ENCODE results near the gene GTPBP6. TPM values are rescaled to one million over a fixed set of nuclear protein-coding genes. Genes with fewer than 3 reads are reported as not detected.

Gene GTPBP6
- total RNA-seq, 1 donor from 2014 or later: 68.2 TPM

- no peak for DNase-seq (ENCODE audit: low read depth)
- FAIRE-seq: no peak
- TF ChIP-seq, protein P1, sequence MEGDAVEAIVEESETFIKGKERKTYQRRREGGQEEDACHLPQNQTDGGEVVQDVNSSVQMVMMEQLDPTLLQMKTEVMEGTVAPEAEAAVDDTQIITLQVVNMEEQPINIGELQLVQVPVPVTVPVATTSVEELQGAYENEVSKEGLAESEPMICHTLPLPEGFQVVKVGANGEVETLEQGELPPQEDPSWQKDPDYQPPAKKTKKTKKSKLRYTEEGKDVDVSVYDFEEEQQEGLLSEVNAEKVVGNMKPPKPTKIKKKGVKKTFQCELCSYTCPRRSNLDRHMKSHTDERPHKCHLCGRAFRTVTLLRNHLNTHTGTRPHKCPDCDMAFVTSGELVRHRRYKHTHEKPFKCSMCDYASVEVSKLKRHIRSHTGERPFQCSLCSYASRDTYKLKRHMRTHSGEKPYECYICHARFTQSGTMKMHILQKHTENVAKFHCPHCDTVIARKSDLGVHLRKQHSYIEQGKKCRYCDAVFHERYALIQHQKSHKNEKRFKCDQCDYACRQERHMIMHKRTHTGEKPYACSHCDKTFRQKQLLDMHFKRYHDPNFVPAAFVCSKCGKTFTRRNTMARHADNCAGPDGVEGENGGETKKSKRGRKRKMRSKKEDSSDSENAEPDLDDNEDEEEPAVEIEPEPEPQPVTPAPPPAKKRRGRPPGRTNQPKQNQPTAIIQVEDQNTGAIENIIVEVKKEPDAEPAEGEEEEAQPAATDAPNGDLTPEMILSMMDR (IDR thresholded peaks at IDR 0.05; ENCODE audit: insufficient read depth, low read length, severe bottlenecking): no peak
- no peaks in the 10 kb centered on the region for H3K27me3 ChIP-seq (ENCODE audit: control insufficient read depth, insufficient read depth, low read length)
- no peaks in the 10 kb centered on the region for H3K36me3 ChIP-seq (ENCODE audit: control insufficient read depth, insufficient read depth, low read length)
- H3K4me3 ChIP-seq (ENCODE audit: low read depth, low read length): no peak overlapping the region
Observed at GRCh38 chrX:338836-339400, 20.3 kb upstream of the GTPBP6 start.

DNA sequence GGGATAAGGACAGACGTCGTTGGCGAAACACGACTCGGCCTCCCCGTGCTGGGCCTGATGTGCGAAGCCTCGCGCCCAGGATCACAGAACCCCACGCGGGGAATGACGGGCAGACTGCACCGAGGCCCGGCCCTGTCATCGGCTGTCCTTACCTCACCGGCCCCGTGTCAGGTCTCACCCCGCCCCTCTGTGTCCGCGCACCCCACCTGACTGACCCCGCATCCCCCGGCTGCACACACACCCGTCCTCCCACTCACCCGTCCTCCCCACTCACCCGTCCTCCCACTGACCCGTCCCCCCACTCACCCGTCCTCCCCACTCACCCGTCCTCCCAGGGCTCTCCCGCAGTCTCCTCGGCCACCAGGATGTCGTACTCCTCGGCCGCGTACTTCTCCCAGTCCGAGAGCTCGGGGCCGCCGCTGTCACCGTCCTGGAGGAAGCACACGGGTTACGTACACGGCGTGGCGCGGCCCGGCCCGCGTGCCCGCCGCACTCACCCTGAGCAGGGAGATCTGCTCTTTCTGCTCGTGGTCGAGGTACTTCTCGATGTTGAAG, 19.8 kb upstream of the GTPBP6 start:
- no peaks in the 10 kb centered on the region for H3K27me3 ChIP-seq (ENCODE audit: control insufficient read depth, insufficient read depth, low read length)
- DNase-seq (ENCODE audit: low read depth): no peak
- TF ChIP-seq, protein P1 (IDR thresholded peaks at IDR 0.05; ENCODE audit: insufficient read depth, low read length, severe bottlenecking): no peak
- FAIRE-seq: no peak
- no peaks in the 10 kb centered on the region for H3K36me3 ChIP-seq (ENCODE audit: control insufficient read depth, insufficient read depth, low read length)
- no peak overlapping the region for H3K4me3 ChIP-seq (ENCODE audit: low read depth, low read length)

DNA sequence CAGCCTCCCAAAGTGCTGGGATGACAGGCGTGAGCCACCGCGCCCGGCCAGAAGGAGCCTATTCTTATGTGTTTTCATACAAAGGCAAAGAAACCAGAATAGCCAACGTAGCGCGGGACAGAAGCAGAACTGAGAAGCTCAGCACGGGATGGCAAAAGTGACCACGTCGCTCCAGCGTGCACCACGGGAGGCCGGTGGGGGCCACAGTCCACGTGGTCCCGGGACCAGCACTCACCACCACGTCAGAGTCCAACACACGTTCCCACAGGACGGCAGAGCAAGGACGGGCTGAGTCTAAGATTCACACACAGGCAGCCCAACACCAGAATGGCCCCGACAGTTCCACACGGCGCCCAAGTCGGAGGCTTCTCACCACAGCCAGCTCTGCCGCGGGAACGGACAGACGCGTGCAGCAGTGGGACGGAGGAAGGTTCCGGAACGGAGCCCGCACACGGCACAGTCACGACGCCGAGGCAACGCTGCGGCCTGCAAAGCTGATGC, 18.8 kb upstream of the GTPBP6 start:
- Histone ChIP-seq H3K4me3 (ENCODE audit: low read depth, low read length) (no peak overlapping the region), H3K27me3 (ENCODE audit: control insufficient read depth, insufficient read depth, low read length) (no peaks in the 10 kb centered on the region), H3K36me3 (ENCODE audit: control insufficient read depth, insufficient read depth, low read length) (no peaks in the 10 kb centered on the region)
- FAIRE-seq: no peak
- DNase-seq (ENCODE audit: low read depth): no peak
- TF ChIP-seq, protein P1 (IDR thresholded peaks at IDR 0.05; ENCODE audit: insufficient read depth, low read length, severe bottlenecking): no peak

- peaks cover 2% of the 10 kb centered on the region for H3K27me3 ChIP-seq (ENCODE audit: control insufficient read depth, insufficient read depth, low read length)
- TF ChIP-seq, protein P1 (IDR thresholded peaks at IDR 0.05; ENCODE audit: insufficient read depth, low read length, severe bottlenecking): no peak
- DNase-seq (ENCODE audit: low read depth): no peak
- no peaks in the 10 kb centered on the region for H3K36me3 ChIP-seq (ENCODE audit: control insufficient read depth, insufficient read depth, low read length)
- H3K4me3 ChIP-seq (ENCODE audit: low read depth, low read length): no peak overlapping the region
- FAIRE-seq: no peak
Observed at GRCh38 chrX:336227-336626, 17.6 kb upstream of the GTPBP6 start.

DNA sequence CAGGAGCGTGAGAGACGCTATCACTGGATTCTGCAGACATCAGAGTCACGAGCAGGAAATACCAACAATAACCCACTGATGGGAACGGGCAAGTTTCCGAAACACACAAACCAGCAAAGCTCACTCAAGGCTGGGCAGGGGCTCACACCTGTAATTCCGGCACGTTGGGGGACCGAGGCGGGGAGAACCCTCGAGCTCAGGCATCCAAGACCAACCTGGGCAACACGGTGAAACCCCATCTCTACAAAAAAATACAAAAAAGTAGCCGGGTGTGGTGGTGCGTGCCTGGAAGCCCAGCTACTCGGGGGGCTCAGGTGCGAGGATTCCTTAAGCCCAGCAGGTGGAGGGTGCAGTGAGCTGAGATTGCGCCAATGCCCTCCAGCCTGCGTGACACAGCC, 17.2 kb upstream of the GTPBP6 start:
- no peak for FAIRE-seq
- TF ChIP-seq, protein P1 (IDR thresholded peaks at IDR 0.05; ENCODE audit: insufficient read depth, low read length, severe bottlenecking): no peak
- H3K4me3 ChIP-seq (ENCODE audit: low read depth, low read length): no peak overlapping the region
- no peaks in the 10 kb centered on the region for H3K36me3 ChIP-seq (ENCODE audit: control insufficient read depth, insufficient read depth, low read length)
- DNase-seq (ENCODE audit: low read depth): no peak
- peaks cover 2% of the 10 kb centered on the region for H3K27me3 ChIP-seq (ENCODE audit: control insufficient read depth, insufficient read depth, low read length)
